GM12874 (cell line): ENCODE measurements around the gene MUC20.

Source experiments
- TF ChIP-seq, protein P1 (sequence below): IDR thresholded peaks from 2 replicates; pipeline ENCODE4 v1.5.1; 2011; ENCODE audit warnings: low read depth, mild to moderate bottlenecking, control low read depth, low read length, moderate library complexity; ENCODE audit not compliant: insufficient read depth

The MUC20 gene

DNA sequence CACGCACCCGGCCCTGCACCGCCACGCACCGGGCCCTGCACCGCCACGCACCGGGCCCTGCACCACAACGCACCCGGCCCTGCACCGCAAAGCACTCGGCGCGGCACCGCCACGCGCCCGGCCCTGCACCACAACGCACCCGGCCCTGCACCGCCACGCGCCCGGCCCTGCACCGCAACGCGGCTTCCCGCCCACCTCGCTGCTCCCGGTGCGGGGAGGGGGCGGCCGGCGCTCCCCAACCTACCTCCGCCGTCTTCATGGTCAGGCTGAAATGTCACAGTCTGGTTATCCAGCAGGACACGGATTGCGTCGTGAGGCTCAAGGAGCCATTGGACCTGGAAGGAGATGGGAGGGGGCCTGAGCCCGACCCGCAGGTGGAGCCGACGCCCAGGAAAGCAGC is 41.8 kb downstream of the MUC20 start:
- TF ChIP-seq, protein P1, sequence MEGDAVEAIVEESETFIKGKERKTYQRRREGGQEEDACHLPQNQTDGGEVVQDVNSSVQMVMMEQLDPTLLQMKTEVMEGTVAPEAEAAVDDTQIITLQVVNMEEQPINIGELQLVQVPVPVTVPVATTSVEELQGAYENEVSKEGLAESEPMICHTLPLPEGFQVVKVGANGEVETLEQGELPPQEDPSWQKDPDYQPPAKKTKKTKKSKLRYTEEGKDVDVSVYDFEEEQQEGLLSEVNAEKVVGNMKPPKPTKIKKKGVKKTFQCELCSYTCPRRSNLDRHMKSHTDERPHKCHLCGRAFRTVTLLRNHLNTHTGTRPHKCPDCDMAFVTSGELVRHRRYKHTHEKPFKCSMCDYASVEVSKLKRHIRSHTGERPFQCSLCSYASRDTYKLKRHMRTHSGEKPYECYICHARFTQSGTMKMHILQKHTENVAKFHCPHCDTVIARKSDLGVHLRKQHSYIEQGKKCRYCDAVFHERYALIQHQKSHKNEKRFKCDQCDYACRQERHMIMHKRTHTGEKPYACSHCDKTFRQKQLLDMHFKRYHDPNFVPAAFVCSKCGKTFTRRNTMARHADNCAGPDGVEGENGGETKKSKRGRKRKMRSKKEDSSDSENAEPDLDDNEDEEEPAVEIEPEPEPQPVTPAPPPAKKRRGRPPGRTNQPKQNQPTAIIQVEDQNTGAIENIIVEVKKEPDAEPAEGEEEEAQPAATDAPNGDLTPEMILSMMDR: no peak

DNA sequence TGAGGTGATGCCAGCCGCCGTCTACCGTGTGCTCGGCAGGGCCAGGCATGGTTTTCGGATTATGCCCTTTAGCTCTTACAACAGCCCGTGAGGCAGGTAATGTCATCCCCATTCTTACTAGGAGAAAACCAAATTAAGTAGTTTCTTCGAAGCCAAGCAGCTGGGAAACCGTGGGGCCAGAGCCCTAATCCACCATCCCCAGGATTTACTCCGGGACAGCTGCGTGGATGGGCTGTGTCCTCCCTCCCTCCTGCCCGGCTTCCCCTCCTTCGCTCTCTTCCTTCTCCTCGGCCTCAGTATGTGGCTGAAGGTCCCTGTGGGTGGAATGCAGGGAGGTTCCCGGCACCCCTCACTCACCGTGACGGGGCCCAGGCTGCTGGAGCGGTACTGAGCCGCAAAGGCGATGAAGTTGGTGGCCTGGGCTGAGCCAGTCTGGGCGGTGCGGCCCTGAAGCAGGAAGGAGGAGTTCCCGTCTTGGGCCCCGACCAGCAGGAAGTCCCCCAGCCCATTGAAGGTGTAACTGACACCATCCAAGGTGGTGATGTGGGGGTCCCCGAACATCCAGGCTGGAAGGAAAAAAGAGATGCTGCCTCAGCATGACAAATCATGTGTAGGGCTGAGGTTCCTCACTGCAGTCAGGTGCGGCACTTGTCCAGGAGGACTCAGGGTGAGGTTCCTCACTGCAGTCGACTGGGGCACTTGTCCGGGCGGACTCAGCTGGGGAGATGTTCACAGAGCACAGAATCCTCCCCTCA is 42.5 kb downstream of the MUC20 start:
- TF ChIP-seq, protein P1: no peak

DNA sequence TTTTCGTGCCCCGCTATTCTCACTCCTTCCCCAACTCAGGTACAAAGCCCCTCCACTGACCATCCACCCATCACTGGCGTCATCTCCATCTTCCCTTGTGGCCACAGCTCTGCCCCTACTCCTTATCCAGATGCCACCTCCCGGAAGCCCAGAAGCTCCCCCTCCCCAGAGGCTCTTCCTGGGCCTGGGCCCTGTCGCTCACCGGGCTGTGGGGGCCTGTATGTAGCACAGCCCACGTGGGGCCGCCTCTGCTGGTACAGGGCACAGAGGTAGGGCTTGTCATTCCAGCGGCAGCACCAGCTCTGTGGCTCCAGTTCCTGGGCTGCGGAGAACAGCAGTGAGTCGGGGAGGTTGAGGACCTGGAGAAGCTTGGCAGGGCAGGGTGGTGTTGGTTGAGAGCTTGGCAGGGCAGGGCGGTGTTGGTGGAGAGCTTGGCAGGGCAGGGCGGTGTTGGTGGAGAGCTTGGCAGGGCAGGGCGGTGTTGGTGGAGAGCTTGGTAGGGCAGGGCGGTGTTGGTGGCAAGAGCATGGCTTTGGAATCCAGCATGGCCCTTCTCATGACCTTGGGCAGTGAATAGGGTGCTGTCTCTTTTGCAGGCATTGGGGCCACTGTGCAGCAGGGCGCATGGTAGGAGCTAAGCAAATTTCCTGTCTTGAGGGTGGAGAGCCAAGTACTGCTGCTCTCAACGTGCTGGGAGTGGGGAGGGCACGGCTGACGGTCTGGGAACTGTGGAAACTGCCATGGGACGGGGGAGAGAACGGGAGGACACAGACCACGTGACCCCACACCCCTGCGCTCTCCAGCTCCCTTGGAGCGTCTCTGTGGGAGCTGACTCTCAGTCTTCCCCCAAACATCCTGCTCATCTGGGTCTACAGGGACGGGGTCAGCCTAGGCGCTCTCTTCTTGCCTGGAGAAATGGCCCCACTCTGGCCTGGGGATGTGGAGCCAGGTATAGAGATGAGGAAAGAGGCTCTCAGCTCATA is 43.4 kb downstream of the MUC20 start:
- TF ChIP-seq, protein P1: no peak

DNA sequence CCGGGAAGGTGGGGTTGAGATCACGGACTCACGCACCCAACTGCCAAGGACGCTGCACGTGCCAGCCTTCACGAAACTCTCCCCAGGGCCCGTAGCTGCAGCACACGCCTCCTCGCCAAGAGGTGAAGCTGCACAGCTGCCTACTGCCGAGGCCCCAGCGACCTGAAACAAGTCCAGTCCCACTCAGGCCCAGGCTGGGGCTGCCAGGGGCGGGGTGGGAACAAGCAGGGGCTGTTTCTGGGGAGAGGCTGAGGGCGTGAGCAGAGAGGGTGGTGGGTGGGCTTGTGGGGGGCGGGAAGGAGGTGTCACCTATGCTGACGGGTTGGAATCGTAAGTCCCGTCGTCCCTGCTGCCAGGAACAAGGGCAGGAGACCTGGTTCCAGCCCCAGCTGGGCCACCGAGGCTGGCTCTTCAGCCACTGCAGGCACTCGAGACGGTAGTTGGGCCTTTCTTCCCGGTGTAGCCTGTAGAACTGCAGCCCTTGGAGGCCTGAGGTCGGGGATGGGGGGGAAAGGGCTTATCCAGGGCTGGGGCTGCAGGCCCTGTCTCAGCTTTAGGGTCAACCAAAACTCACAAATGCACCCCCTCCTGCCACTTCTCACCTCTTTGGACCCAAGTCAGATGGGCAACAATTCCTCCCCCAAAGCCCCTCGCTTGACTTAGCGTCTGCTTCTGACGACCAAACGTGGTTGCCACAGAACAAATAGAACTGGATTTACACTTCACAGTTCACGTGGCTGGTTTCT is 44.4 kb downstream of the MUC20 start:
- TF ChIP-seq, protein P1: no peak

DNA sequence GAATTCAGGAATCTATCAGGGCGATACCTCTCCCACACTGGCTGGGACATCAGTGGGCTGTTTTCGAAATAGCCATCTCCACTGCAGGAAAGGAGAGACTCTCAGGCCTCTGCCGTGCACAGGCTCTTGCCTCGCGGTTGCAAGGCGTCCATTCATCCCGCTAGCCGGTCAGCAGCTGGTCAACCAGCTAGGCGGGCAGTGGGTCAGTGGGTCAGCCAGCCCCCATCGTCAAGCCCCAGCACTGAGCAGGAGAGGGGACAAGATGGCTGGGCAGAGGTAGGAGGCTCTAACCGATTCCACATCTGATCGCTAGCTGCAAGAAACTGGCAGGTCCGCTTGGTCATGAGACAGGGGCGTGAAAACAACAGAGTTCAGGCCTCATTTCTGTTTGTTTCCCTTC is 45.9 kb downstream of the MUC20 start:
- TF ChIP-seq, protein P1: no peak

DNA sequence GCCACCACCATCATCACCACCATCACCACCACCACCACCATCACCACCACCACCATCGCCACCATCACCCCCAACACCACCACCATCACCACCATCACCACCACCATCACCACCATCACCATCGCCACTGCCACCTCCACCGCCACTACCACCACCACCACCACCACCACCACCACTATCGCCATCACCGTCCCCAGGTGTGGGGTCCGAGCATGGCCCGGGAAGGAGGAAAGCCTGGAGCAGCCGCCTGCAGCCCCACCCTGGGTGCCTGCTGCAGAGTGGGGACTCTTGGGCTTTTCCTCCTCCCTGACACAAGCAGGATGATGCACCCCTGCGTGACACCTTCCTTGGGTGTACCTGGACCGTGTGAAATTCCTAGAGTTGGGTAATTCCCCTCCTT is 47.0 kb downstream of the MUC20 start:
- TF ChIP-seq, protein P1: no peak

DNA sequence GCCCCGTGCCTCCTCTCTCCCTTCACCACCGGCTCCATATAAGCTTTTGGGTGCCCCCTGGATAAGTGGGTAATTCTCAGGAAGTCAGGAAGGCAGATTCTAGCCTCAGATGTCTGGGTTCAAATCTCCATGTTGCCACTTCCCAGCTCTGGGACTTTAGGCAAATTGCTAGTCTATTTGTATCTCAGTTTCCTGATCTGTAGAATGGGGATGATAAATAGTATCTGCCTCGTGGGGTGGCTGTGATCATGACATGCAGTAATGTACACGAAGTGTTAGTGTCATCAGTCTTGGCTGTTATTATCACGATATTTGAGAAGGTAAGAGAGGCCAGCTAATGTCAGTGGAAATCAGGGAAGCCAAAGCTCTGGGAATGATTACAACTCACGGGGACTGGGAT is 47.6 kb downstream of the MUC20 start:
- TF ChIP-seq, protein P1: no peak
